Measurements from ENCODE around the gene FOXI3.
A peak's percentile ranks its signal among the peaks of the same experiment; 100 is the strongest.

Gene FOXI3

GRCh38 chr2:88452565-88452905 lies at the start of gene FOXI3:
FOXI3 (minus strand) TSS chr2:88452693; CDS start chr2:88452535, 158 bp downstream.
- DNase-seq: no peak

GRCh38 chr2:88500691-88501090 lies 48.2 kb upstream of the FOXI3 start:
- DNase-seq: no peak

- no peak for DNase-seq
Measured at GRCh38 chr2:88499204-88499603, 46.7 kb upstream of the FOXI3 start.

- no peak for DNase-seq
Measured at GRCh38 chr2:88493481-88493880, 41.0 kb upstream of the FOXI3 start.

- no peak for DNase-seq
Measured at GRCh38 chr2:88492002-88492401, 39.5 kb upstream of the FOXI3 start.

GRCh38 chr2:88489181-88489580 lies 36.7 kb upstream of the FOXI3 start:
- DNase-seq: no peak

GRCh38 chr2:88483200-88483599 lies 30.7 kb upstream of the FOXI3 start:
- no peak for DNase-seq

- no peak for DNase-seq
Measured at GRCh38 chr2:88481691-88482336, 29.3 kb upstream of the FOXI3 start.

- no peak for DNase-seq
Measured at GRCh38 chr2:88472811-88473210, 20.3 kb upstream of the FOXI3 start.

- no peak for DNase-seq
Measured at GRCh38 chr2:88471083-88471942, 18.8 kb upstream of the FOXI3 start.

- DNase-seq: no peak
Measured at GRCh38 chr2:88469202-88470114, 17.0 kb upstream of the FOXI3 start.

- no peak for DNase-seq
Measured at GRCh38 chr2:88464153-88464552, 11.7 kb upstream of the FOXI3 start.

- no peak for DNase-seq
Measured at GRCh38 chr2:88458633-88459032, 6.1 kb upstream of the FOXI3 start.

GRCh38 chr2:88452980-88453582 lies 588 bp upstream of the FOXI3 start:
- DNase-seq: no peak

GRCh38 chr2:88451811-88452564 lies 505 bp downstream of the FOXI3 start:
- peak in 1 of 2 donors; percentile 2 for DNase-seq

- DNase-seq: no peak
Measured at GRCh38 chr2:88450925-88451810, 1.3 kb downstream of the FOXI3 start.

GRCh38 chr2:88450186-88450585 lies 2.3 kb downstream of the FOXI3 start:
- DNase-seq: no peak

GRCh38 chr2:88448248-88448647 lies 4.2 kb downstream of the FOXI3 start:
- DNase-seq: no peak

GRCh38 chr2:88443353-88443938 lies 9.0 kb downstream of the FOXI3 start:
- DNase-seq: no peak

- DNase-seq: no peak
Measured at GRCh38 chr2:88442473-88442872, 10.0 kb downstream of the FOXI3 start.

- DNase-seq: no peak
Measured at GRCh38 chr2:88442061-88442460, 10.4 kb downstream of the FOXI3 start.
